Measurements from ENCODE around the gene UBAC1. TPM values are rescaled to one million over a fixed set of nuclear protein-coding genes. Genes with fewer than 3 reads are reported as not detected.

UBAC1 gene
- total and polyA plus RNA-seq, 9 of the 15 experiments (the other 6 are each of a cell fraction or from before 2014, with no cell fraction given): 94.0 to 399 (median 228) TPM

- TF ChIP-seq ETV5 (CRISPR knock-in tag; IDR thresholded peaks at IDR 0.05; ENCODE audit: low read depth) (peak; percentile 76), CEBPB (tag; IDR thresholded peaks at IDR 0.05) (no peak), CBFB (CRISPR knock-in tag; IDR thresholded peaks at IDR 0.05) (peak; percentile 68; the same call in 1 of the 2 replicates), ZNF134 (CRISPR knock-in tag; conservative IDR thresholded peaks at IDR 0.05) (peak; percentile 29; the same call in 1 of the 2 replicates), THRB (CRISPR knock-in tag; conservative IDR thresholded peaks at IDR 0.05) (0 out of 2 replicates have a peak, but pooled peaks have one; percentile 53), POLR3G (IDR thresholded peaks at IDR 0.05; ENCODE audit: extremely low read depth, insufficient read length, insufficient replicate concordance) (no peak), MCM3 (IDR thresholded peaks at IDR 0.05) (no peak), PURB (CRISPR knock-in tag; IDR thresholded peaks at IDR 0.05; ENCODE audit: low read depth) (no peak), SRF (CRISPR knock-in tag; IDR thresholded peaks at IDR 0.05) (peak; percentile 8 to 82; a peak in 1 of 4 replicates), CREB3L1 (IDR thresholded peaks at IDR 0.05; ENCODE audit: borderline replicate concordance, low read depth) (peak; percentile 58; the same call in 1 of the 2 replicates), TSHZ1 (CRISPR knock-in tag; IDR thresholded peaks at IDR 0.05) (no peak; the same call in 1 of the 2 replicates), POLR2AphosphoS5 (IDR thresholded peaks at IDR 0.05; ENCODE audit: control insufficient read depth, insufficient read depth, low read depth, low read length) (peak; percentile 99), TCFL5 (CRISPR knock-in tag; conservative IDR thresholded peaks at IDR 0.05) (peak; percentile 37; the same call in 1 of the 2 replicates), SMAD1 (IDR thresholded peaks at IDR 0.05; ENCODE audit: low read depth, low read length, partially characterized antibody) (peak; percentile 52), HMG20B (CRISPR knock-in tag; IDR thresholded peaks at IDR 0.05) (no peak), TCF7L2 (IDR thresholded peaks at IDR 0.05; ENCODE audit: low read depth, low read length) (no peak), ZZZ3 (IDR thresholded peaks at IDR 0.05) (no peak), MBD1 (CRISPR knock-in tag; IDR thresholded peaks at IDR 0.05) (no peak), ZNF408 (CRISPR knock-in tag; IDR thresholded peaks at IDR 0.05; ENCODE audit: low read depth) (no peak), IFI16 (CRISPR knock-in tag; IDR thresholded peaks at IDR 0.05) (no peak)
These were observed 9.1 kb downstream of the UBAC1 start (continued) for GRCh38 chr9:135951889-135952663.
